Stimulated activated naive CD8-positive, alpha-beta T cell treated with anti-CD3 and anti-CD28 coated beads, Interleukin-15, amount 100 ng/mL, for 72 hours (primary cell): Measurements from ENCODE around the gene PPP4R3B.

Experiments used
- ATAC-seq: fragments of 150-1000 bp; cut with Tn5 transposase; 2 replicates; pipeline ENCODE4 v1.10.0; 2021; ENCODE audit warnings: mild to moderate bottlenecking, moderate library complexity
- DNase-seq, 2 donors: peaks; one replicate each; pipeline ENCODE4 v3.0.0; 2021 to 2022
- H3K27ac Mint-ChIP-seq, 2 donors: one replicate each; pipeline ENCODE4 v1.8.0; 2022; ENCODE audit warnings: mild to moderate bottlenecking in 2 of 2, mixed read lengths in 2 of 2, moderate library complexity in 2 of 2
- H3K27me3 Mint-ChIP-seq: one replicate; pipeline ENCODE4 v1.8.0; 2022; ENCODE audit warnings: mixed read lengths
- H3K4me1 Mint-ChIP-seq: one replicate; pipeline ENCODE4 v1.8.0; 2022; ENCODE audit warnings: mild to moderate bottlenecking, mixed read lengths
- H3K4me3 Mint-ChIP-seq, 2 donors: one replicate each; pipeline ENCODE4 v1.8.0; 2022; ENCODE audit warnings: mild to moderate bottlenecking in 2 of 2, mixed read lengths in 2 of 2, moderate library complexity in 1 of 2
- H3K9me3 Mint-ChIP-seq, 2 donors: one replicate each; pipeline ENCODE4 v1.8.0; 2022; ENCODE audit warnings: mixed read lengths in 2 of 2

The PPP4R3B gene

GRCh38 chr2:55498582-55498981, 118.8 kb downstream of the PPP4R3B start:
- no peak overlapping the region for H3K4me3 Mint-ChIP-seq
- H3K27ac Mint-ChIP-seq = no peak overlapping the region
- ATAC-seq = no peak
- DNase-seq = no peak
- H3K27me3 Mint-ChIP-seq = no peaks in the 10 kb centered on the region
- H3K4me1 Mint-ChIP-seq = no peaks in the 10 kb centered on the region
- no peaks in the 10 kb centered on the region for H3K9me3 Mint-ChIP-seq
